T-helper 1 cell treated with Interleukin-12 subunit alpha and Interleukin-12 subunit beta and Interleukin-4 antibody, amounts not matched to agents 30 μg/mL and 1 μg/mL, for 36 hours (primary cell): ENCODE data around the gene C20orf204.

Experiments used
- H3K27ac Mint-ChIP-seq: one replicate; pipeline ENCODE4 v1.8.0; 2021; ENCODE audit warnings: mild to moderate bottlenecking, mixed read lengths
- H3K27me3 Mint-ChIP-seq: one replicate; pipeline ENCODE4 v1.8.0; 2021; ENCODE audit warnings: low read depth, mixed read lengths
- H3K36me3 Mint-ChIP-seq: one replicate; pipeline ENCODE4 v1.8.0; 2021; ENCODE audit warnings: low read depth, mixed read lengths
- H3K4me1 Mint-ChIP-seq: one replicate; pipeline ENCODE4 v1.8.0; 2021; ENCODE audit warnings: low read depth, mixed read lengths
- H3K4me3 Mint-ChIP-seq: one replicate; pipeline ENCODE4 v1.8.0; 2021; ENCODE audit warnings: mild to moderate bottlenecking, moderate library complexity, mixed read lengths
- H3K9me3 Mint-ChIP-seq: one replicate; pipeline ENCODE4 v1.8.0; 2021; ENCODE audit warnings: mixed read lengths

C20orf204 gene

GRCh38 chr20:64035066-64035932, 683 bp upstream of the C20orf204 start:
- no peaks in the 10 kb centered on the region for H3K9me3 Mint-ChIP-seq

GRCh38 chr20:64036346-64037198, 590 bp downstream of the C20orf204 start:
- Mint-ChIP-seq H3K4me3 (peak overlapping the region; percentile 81), H3K4me1 (peaks cover 41% of the 10 kb centered on the region), H3K9me3 (no peaks in the 10 kb centered on the region), H3K27me3 (no peaks in the 10 kb centered on the region), H3K27ac (peak overlapping the region; percentile 90), H3K36me3 (peaks cover 14% of the 10 kb centered on the region)

More at GRCh38 chr20:64035066-64035932, 683 bp upstream of the C20orf204 start:
- H3K36me3 Mint-ChIP-seq = peaks cover 18% of the 10 kb centered on the region
- H3K4me1 Mint-ChIP-seq = peaks cover 39% of the 10 kb centered on the region
- peak overlapping the region; percentile 98 for H3K27ac Mint-ChIP-seq
- H3K27me3 Mint-ChIP-seq = no peaks in the 10 kb centered on the region
- peak overlapping the region; percentile 80 for H3K4me3 Mint-ChIP-seq

- Mint-ChIP-seq H3K9me3 (no peaks in the 10 kb centered on the region), H3K27ac (peak overlapping the region; percentile 90), H3K4me3 (peak overlapping the region; percentile 81), H3K36me3 (peaks cover 13% of the 10 kb centered on the region), H3K4me1 (peaks cover 42% of the 10 kb centered on the region), H3K27me3 (no peaks in the 10 kb centered on the region)
These were observed 1.2 kb downstream of the C20orf204 start for GRCh38 chr20:64037199-64037497.

GRCh38 chr20:64037498-64038213, 1.7 kb downstream of the C20orf204 start:
- no peaks in the 10 kb centered on the region for H3K9me3 Mint-ChIP-seq
- peak overlapping the region; percentile 81 for H3K4me3 Mint-ChIP-seq
- no peaks in the 10 kb centered on the region for H3K27me3 Mint-ChIP-seq
- H3K4me1 Mint-ChIP-seq = peaks cover 43% of the 10 kb centered on the region
- H3K27ac Mint-ChIP-seq = peak overlapping the region; percentile 90
- H3K36me3 Mint-ChIP-seq = peaks cover 10% of the 10 kb centered on the region

GRCh38 chr20:64038224-64038564, 2.2 kb downstream of the C20orf204 start:
- H3K27me3 Mint-ChIP-seq = no peaks in the 10 kb centered on the region
- no peaks in the 10 kb centered on the region for H3K9me3 Mint-ChIP-seq
- H3K27ac Mint-ChIP-seq = peak overlapping the region; percentile 90
- peak overlapping the region; percentile 81 for H3K4me3 Mint-ChIP-seq
- peaks cover 10% of the 10 kb centered on the region for H3K36me3 Mint-ChIP-seq
- peaks cover 43% of the 10 kb centered on the region for H3K4me1 Mint-ChIP-seq

- Mint-ChIP-seq H3K9me3 (no peaks in the 10 kb centered on the region), H3K27ac (peak overlapping the region; percentile 71), H3K4me3 (peak overlapping the region; percentile 66), H3K36me3 (peaks cover 8% of the 10 kb centered on the region), H3K4me1 (peaks cover 46% of the 10 kb centered on the region), H3K27me3 (no peaks in the 10 kb centered on the region)
These were observed 2.7 kb downstream of the C20orf204 start for GRCh38 chr20:64038565-64039292.

GRCh38 chr20:64039293-64040160, 3.5 kb downstream of the C20orf204 start:
- Mint-ChIP-seq H3K27ac (peak overlapping the region; percentile 71), H3K36me3 (peaks cover 2% of the 10 kb centered on the region), H3K27me3 (no peaks in the 10 kb centered on the region)

GRCh38 chr20:64040231-64041039, 4.5 kb downstream of the C20orf204 start:
- H3K9me3 Mint-ChIP-seq = no peaks in the 10 kb centered on the region
- peak overlapping the region; percentile 66 for H3K4me3 Mint-ChIP-seq
- peaks cover under 1% of the 10 kb centered on the region for H3K36me3 Mint-ChIP-seq
- H3K27me3 Mint-ChIP-seq = no peaks in the 10 kb centered on the region
- H3K4me1 Mint-ChIP-seq = peaks cover 38% of the 10 kb centered on the region
- H3K27ac Mint-ChIP-seq = peak overlapping the region; percentile 46

More at GRCh38 chr20:64039293-64040160, 3.5 kb downstream of the C20orf204 start:
- Mint-ChIP-seq H3K4me1 (peaks cover 43% of the 10 kb centered on the region), H3K4me3 (peak overlapping the region; percentile 66), H3K9me3 (no peaks in the 10 kb centered on the region)

GRCh38 chr20:64041040-64041780, 5.2 kb downstream of the C20orf204 start:
- Mint-ChIP-seq H3K4me3 (peak overlapping the region; percentile 66), H3K4me1 (peaks cover 42% of the 10 kb centered on the region), H3K9me3 (no peaks in the 10 kb centered on the region), H3K36me3 (no peaks in the 10 kb centered on the region), H3K27ac (peak overlapping the region; percentile 80), H3K27me3 (peaks cover 6% of the 10 kb centered on the region)

GRCh38 chr20:64041781-64042053, 5.7 kb downstream of the C20orf204 start:
- H3K36me3 Mint-ChIP-seq = no peaks in the 10 kb centered on the region
- peak overlapping the region; percentile 55 for H3K27ac Mint-ChIP-seq
- H3K9me3 Mint-ChIP-seq = no peaks in the 10 kb centered on the region
- peaks cover 11% of the 10 kb centered on the region for H3K27me3 Mint-ChIP-seq
- peaks cover 40% of the 10 kb centered on the region for H3K4me1 Mint-ChIP-seq
- no peak overlapping the region for H3K4me3 Mint-ChIP-seq

- Mint-ChIP-seq H3K27me3 (peaks cover 16% of the 10 kb centered on the region), H3K27ac (peak overlapping the region; percentile 81), H3K4me3 (peak overlapping the region; percentile 79), H3K4me1 (peaks cover 35% of the 10 kb centered on the region), H3K9me3 (no peaks in the 10 kb centered on the region), H3K36me3 (no peaks in the 10 kb centered on the region)
These were observed 6.2 kb downstream of the C20orf204 start for GRCh38 chr20:64042054-64042781.

GRCh38 chr20:64043768-64044167, 7.8 kb downstream of the C20orf204 start:
- H3K9me3 Mint-ChIP-seq = no peaks in the 10 kb centered on the region
- no peaks in the 10 kb centered on the region for H3K36me3 Mint-ChIP-seq
- H3K27me3 Mint-ChIP-seq = peaks cover 23% of the 10 kb centered on the region
- H3K4me3 Mint-ChIP-seq = no peak overlapping the region
- peaks cover 31% of the 10 kb centered on the region for H3K4me1 Mint-ChIP-seq
- H3K27ac Mint-ChIP-seq = peak overlapping the region; percentile 63
